ENCODE data around the gene ADAMTS16. TPM values are rescaled to one million over a fixed set of nuclear protein-coding genes. Genes with fewer than 3 reads are reported as not detected.

Gene ADAMTS16
- total RNA-seq, 1 experiment from 2014 or later: 0.28 TPM

GRCh38 chr5:5104550-5104949, 35.6 kb upstream of the ADAMTS16 start:
- CTCF ChIA-PET: no interaction called here
- intact Hi-C loops (cut with micrococcal nuclease; ENCODE audit: unreplicated experiment): no loop called here
- Histone ChIP-seq H3K9me3 (ENCODE audit: low read depth, low read length, poor library complexity, severe bottlenecking) (peaks cover 5% of the 10 kb centered on the region), H3K36me3 (ENCODE audit: insufficient read depth, low read length, poor library complexity, severe bottlenecking) (no peaks in the 10 kb centered on the region), H3K4me3 (ENCODE audit: low read depth, low read length, poor library complexity, severe bottlenecking) (no peak overlapping the region), H3K27me3 (replicated peaks; ENCODE audit: insufficient read depth, low read depth, low read length, poor library complexity) (peaks cover 25% of the 10 kb centered on the region), H3K27ac (ENCODE audit: low read depth, low read length, poor library complexity, severe bottlenecking) (no peak overlapping the region), H3K4me1 (ENCODE audit: insufficient read depth, low read length, poor library complexity, severe bottlenecking) (no peaks in the 10 kb centered on the region)
- no peak for TF ChIP-seq CTCF (conservative IDR thresholded peaks at IDR 0.05; ENCODE audit: low read depth, low read length)
- TF ChIP-seq EZH2 (IDR thresholded peaks at IDR 0.05; ENCODE audit: borderline replicate concordance, low read depth, low read length, poor library complexity, severe bottlenecking): no peak
- POLR2A ChIA-PET (ENCODE audit: low non-redundant PET): no interaction called here
- no peak for DNase-seq (ENCODE audit: low spot score)
- BruUV-seq (replicated peaks): no TSS peak

- ChIA-PET POLR2A (ENCODE audit: low non-redundant PET) (no interaction called here), CTCF (no interaction called here)
- Histone ChIP-seq H3K4me3 (ENCODE audit: low read depth, low read length, poor library complexity, severe bottlenecking) (no peak overlapping the region), H3K27ac (ENCODE audit: low read depth, low read length, poor library complexity, severe bottlenecking) (no peak overlapping the region), H3K9me3 (ENCODE audit: low read depth, low read length, poor library complexity, severe bottlenecking) (peaks cover 5% of the 10 kb centered on the region), H3K4me1 (ENCODE audit: insufficient read depth, low read length, poor library complexity, severe bottlenecking) (no peaks in the 10 kb centered on the region), H3K36me3 (ENCODE audit: insufficient read depth, low read length, poor library complexity, severe bottlenecking) (no peaks in the 10 kb centered on the region), H3K27me3 (replicated peaks; ENCODE audit: insufficient read depth, low read depth, low read length, poor library complexity) (peaks cover 29% of the 10 kb centered on the region)
- intact Hi-C loops (cut with micrococcal nuclease; ENCODE audit: unreplicated experiment): no loop called here
- no TSS peak for BruUV-seq (replicated peaks)
- DNase-seq (ENCODE audit: low spot score): no peak
- TF ChIP-seq EZH2 (IDR thresholded peaks at IDR 0.05; ENCODE audit: borderline replicate concordance, low read depth, low read length, poor library complexity, severe bottlenecking) (no peak), CTCF (conservative IDR thresholded peaks at IDR 0.05; ENCODE audit: low read depth, low read length) (no peak)
Observed at GRCh38 chr5:5105531-5105930, 34.6 kb upstream of the ADAMTS16 start.

GRCh38 chr5:5116956-5117355, 23.2 kb upstream of the ADAMTS16 start:
- ChIA-PET CTCF (no interaction called here), POLR2A (ENCODE audit: low non-redundant PET) (no interaction called here)
- intact Hi-C loops (cut with micrococcal nuclease; ENCODE audit: unreplicated experiment): no loop called here
- H3K27ac ChIP-seq (ENCODE audit: low read depth, low read length, poor library complexity, severe bottlenecking): no peak overlapping the region
- H3K27me3 ChIP-seq (replicated peaks; ENCODE audit: insufficient read depth, low read depth, low read length, poor library complexity): peaks cover 39% of the 10 kb centered on the region
- DNase-seq (ENCODE audit: low spot score): no peak
- BruUV-seq (replicated peaks): no TSS peak
- H3K4me1 ChIP-seq (ENCODE audit: insufficient read depth, low read length, poor library complexity, severe bottlenecking): no peaks in the 10 kb centered on the region
- H3K4me3 ChIP-seq (ENCODE audit: low read depth, low read length, poor library complexity, severe bottlenecking): no peak overlapping the region
- H3K9me3 ChIP-seq (ENCODE audit: low read depth, low read length, poor library complexity, severe bottlenecking): no peaks in the 10 kb centered on the region
- no peaks in the 10 kb centered on the region for H3K36me3 ChIP-seq (ENCODE audit: insufficient read depth, low read length, poor library complexity, severe bottlenecking)
- TF ChIP-seq EZH2 (IDR thresholded peaks at IDR 0.05; ENCODE audit: borderline replicate concordance, low read depth, low read length, poor library complexity, severe bottlenecking) (no peak), CTCF (conservative IDR thresholded peaks at IDR 0.05; ENCODE audit: low read depth, low read length) (no peak)
